Left renal cortex interstitium (tissue), 4 donors: Measurements from ENCODE around the gene IER2. TPM values are rescaled to one million over a fixed set of nuclear protein-coding genes. Genes with fewer than 3 reads are reported as not detected.

Experiments
- DNase-seq, 4 donors: peaks; one replicate each; pipeline ENCODE4 v3.0.0-alpha.2; 2013; ENCODE audit warnings: low read depth in 4 of 4, low spot score in 2 of 4, missing footprints in 1 of 4
- polyA plus RNA-seq, 4 donors: library from polyadenylated mRNA; unstranded; fragments of 120-200 nt; gene quantifications; one replicate each; pipeline ENCODE4 v1.2.1, GENCODE V29; 2013; ENCODE audit not compliant: insufficient read length in 4 of 4

Gene IER2
- polyA plus RNA-seq, 4 donors = 55.3 to 160 (median 80.0) TPM

- DNase-seq = peak in 1 of 4 donors; percentile 58
Observed at GRCh38 chr19:13118424-13119193, 31.6 kb upstream of the IER2 start.

GRCh38 chr19:13119627-13120026 is 30.6 kb upstream of the IER2 start:
- no peak for DNase-seq

- no peak for DNase-seq
Observed at GRCh38 chr19:13120031-13120430, 30.2 kb upstream of the IER2 start.

GRCh38 chr19:13120817-13121216 is 29.4 kb upstream of the IER2 start:
- DNase-seq = no peak

- DNase-seq = no peak
Observed at GRCh38 chr19:13121551-13122274, 28.5 kb upstream of the IER2 start.

GRCh38 chr19:13122275-13122878 is 27.8 kb upstream of the IER2 start:
- no peak for DNase-seq

- no peak for DNase-seq
Observed at GRCh38 chr19:13122980-13123957, 26.9 kb upstream of the IER2 start.

- DNase-seq = no peak
Observed at GRCh38 chr19:13127051-13127450, 23.2 kb upstream of the IER2 start.

- no peak for DNase-seq
Observed at GRCh38 chr19:13127811-13128575, 22.2 kb upstream of the IER2 start.

- no peak for DNase-seq
Observed at GRCh38 chr19:13128583-13128982, 21.6 kb upstream of the IER2 start.

- no peak for DNase-seq
Observed at GRCh38 chr19:13129384-13129783, 20.8 kb upstream of the IER2 start.

GRCh38 chr19:13130886-13131490 is 19.2 kb upstream of the IER2 start:
- no peak for DNase-seq

- no peak for DNase-seq
Observed at GRCh38 chr19:13132471-13133180, 17.6 kb upstream of the IER2 start.

- no peak for DNase-seq
Observed at GRCh38 chr19:13133241-13133870, 16.9 kb upstream of the IER2 start.

- DNase-seq = no peak
Observed at GRCh38 chr19:13134626-13135025, 15.6 kb upstream of the IER2 start.

GRCh38 chr19:13135068-13136062 is 14.8 kb upstream of the IER2 start:
- DNase-seq = no peak

- DNase-seq = no peak
Observed at GRCh38 chr19:13137290-13137794, 12.9 kb upstream of the IER2 start.
